HG03469 (cell line): ENCODE data around the gene ALK.

Source experiments
- ATAC-seq: cut with Tn5 transposase; IDR thresholded peaks from one replicate; pipeline ENCODE4 v1.9.1; 2021; ENCODE audit warnings: mild to moderate bottlenecking, moderate library complexity, moderate number of reproducible peaks; ENCODE audit not compliant: unreplicated experiment

Gene ALK

DNA sequence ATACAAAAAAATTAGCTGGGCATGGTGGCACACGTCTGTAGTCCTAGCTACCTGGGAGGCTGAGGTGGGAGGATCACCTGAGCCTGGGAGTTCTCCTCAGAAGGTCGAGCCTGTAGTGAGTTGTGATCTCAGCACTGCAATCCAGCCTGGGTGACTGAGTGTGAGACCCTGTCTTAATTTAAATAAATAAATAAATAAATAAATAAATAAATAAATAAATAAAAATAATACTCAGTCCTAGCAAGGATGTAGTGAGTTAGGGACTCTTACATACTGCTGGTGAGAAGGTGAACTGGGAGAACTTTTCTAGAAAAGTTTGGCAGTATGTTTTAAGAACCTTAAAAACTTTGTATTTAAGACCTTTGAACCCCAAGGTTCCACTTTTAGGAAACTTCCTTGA, 576.1 kb downstream of the ALK start:
- no peak for ATAC-seq

DNA sequence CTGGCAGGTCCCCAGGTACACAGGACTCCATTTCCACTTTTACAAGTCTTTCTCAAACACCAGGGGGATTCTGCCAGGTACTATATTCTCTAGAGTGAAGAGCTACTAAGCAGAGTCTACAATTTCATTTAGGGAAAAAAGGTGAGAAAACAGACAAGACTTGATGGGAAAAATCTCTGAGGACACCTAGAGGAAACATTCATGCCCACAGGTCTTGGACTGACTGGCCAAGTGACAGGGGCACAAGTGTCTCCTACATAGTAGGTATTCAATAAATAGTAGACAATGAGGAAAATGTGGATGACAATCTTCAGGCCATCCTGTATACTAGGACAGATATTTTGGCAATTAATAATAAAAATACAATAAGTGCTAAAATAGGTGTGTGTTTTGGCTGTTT, 577.6 kb downstream of the ALK start:
- ATAC-seq: no peak

DNA sequence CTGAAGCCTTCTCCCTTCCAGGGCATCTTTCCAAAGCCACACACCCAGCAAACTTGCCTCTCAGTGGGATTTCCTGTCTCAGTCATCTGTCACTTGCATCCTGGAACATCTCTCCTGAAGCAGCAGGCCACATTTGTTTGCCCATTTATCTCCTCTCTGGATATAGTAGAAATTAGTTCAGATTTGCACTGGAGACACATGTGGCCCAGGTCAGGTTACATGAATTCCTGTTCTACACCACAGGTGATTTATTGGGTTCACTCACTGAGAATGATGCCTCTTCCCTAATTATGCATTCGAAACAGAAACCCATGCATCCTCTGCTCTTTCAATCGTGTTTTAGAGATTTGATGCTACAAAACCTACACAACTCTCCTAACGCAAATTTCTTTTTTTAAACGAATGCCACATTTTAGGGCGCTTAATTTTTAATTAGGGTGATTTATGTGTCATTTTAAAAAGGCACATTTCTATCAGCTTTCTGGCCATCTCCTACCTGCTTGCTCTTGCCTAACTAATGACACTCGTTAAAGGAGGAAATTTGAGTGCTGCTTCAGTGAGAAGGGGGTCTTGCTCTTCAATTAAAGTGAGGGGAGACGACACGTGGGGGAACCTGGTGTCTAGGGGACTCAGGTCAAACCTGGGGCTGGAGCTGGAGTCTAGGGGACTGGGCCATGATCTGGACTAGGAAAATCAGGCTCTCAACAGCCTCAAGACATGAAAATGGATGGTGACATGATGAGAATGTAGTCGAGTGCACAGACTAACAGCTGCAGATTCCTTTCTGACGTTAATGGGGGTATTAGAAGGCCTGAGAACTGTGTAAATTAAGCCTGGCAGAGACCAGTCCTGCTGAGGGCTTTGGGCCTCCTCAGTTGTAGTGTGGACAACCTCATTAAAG, 584.8 kb downstream of the ALK start:
- no peak for ATAC-seq

DNA sequence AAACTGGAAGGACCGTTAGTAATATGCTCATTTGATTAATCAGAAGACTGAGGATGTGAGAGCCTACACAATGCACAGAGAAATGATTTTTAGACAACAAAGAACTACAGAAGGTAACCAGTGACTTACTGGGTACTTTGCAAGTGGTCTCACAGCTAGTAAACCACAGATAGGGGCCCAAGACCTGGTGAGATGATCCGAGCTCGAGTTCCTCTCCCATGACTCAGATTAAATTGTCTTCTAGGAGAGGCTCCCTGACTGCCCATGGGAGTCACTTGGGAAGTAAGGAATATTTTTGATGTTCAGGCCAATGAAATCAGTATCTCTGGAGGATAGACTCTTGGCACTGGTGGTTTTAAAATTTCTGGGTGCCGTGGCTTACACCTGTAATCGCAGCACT, 586.0 kb downstream of the ALK start:
- ATAC-seq: no peak

DNA sequence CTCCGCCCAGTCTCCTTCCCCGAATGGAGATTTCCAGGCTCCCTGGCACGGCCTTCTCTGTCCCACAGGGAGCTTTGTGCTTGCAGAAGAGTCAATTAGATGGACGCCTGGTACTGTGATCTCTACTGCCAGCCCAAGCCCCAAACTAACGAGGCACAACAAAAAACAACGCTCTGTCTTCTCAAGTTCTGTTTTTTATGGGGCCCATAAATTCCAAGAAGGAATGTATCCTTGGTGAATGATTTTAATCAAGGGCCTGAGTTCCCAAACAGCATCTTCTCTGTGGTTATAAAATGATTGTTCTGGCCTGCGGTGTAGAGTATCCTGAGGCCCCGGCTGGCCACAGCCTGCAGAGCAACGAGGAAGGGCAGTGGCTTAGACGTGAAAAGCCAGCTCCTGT, 586.7 kb downstream of the ALK start:
- ATAC-seq: no peak

DNA sequence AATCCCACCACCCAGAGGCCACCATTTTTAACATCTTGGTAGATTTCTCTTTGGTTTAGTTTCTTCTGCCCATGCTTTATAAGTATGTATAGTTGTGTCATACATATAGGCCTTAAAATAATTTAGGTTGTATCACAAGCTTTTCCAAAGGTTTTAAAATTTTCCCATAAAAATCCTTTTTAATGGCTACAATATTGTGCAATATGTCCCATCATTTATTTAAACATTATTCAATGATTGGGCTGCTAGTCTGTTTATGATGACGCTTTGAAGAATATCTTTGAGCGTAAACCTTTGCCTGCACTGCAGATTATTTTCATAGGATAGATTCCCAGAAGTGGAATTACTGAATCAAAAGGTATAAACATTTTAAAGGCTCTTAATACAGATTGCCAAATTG, 588.8 kb downstream of the ALK start:
- no peak for ATAC-seq

DNA sequence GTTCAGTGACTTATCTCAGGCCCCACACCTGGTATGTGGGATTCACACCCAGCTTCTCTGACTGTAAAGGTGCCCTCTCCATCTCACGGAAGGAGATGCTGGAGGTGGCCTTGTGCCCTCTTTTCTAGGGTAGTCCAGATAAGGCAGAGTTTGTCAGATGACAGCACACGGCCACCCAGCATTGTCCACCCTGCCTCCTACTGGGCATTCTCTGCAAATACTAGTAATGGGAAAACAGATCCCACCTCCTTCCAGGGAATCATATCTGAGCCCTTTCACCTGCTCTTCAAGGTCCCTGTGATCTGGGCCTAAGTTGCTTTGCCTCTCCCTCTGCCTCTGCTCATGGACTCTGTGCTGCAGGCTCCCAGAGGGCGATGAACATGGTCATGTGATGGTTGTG, 591.5 kb downstream of the ALK start:
- no peak for ATAC-seq

DNA sequence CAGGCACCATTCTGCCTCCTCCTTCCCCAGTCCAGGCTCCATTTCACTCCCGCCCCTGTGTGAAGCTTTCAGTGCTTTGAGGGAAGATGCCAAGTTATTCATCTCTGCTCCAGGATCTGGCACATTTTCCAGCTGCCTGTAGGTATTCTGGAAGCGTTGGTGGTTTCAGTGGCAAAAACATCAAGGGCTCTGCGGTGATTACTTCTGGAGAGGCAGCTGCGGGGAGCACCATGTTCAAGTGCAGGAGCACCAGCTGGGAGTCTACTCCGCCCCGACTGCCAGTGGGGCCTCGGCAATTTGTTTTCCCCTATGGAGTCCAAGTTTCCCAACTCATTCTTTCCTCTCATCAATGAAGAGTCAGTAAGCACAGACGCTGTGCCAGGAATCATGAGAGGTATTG, 594.5 kb downstream of the ALK start:
- ATAC-seq: no peak

DNA sequence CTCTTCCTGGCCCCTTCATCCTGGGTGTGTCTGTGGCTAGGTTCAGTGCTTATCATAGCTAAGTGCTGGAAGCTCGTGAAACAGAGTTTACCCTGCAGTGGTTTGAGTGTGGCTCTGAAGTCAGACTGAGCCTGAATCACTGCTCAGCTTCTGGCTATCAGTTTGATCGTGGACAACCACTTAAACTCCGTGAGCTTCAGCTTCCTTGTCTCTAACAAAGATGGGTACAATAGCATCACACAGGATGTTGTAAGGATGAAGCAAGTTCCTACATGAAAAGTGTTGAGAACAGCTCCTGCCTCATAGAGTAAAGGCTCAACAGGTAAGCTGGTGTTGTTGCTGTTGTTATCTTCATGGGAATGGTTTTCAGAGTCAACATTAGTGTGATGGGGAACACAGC, 595.8 kb downstream of the ALK start:
- no peak for ATAC-seq

DNA sequence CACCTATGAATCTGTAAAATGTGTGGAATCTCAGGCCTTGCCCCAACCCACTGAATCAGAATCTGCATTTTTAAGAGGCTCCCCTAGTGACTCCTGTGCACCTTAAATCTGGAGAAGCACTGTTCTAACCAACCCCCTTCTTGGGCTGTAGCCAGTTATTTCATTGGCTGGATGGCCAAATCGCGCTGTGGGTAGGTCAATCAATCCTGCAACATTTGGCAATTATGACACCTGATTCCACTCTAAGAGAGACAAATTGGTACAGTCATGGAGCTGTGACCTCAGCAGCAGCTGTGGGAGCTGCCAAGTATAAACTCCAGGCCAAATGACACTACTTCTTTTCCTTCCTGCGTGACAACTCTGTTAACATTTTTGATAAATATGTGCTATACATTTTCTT, 597.4 kb downstream of the ALK start:
- ATAC-seq: no peak

DNA sequence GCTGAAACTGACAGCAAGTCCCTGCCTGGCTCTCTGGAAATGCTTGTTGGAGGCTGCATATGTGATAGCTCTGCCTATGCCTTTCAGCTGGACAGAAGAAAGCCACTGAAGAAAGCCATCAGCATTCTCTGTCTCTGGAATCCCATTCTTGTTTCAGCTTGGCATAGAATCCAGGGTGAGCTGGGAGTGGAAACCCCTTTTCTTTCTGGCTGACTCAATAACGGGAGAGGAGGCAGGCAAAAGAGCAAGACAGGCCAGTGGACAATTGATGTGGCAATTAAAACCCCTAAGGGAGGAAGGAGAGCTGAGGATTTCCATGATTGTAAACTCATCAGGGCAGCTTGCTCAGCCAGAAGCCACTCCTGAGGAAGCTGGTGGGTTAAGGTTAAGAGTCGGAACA, 598.1 kb downstream of the ALK start:
- ATAC-seq: no peak

DNA sequence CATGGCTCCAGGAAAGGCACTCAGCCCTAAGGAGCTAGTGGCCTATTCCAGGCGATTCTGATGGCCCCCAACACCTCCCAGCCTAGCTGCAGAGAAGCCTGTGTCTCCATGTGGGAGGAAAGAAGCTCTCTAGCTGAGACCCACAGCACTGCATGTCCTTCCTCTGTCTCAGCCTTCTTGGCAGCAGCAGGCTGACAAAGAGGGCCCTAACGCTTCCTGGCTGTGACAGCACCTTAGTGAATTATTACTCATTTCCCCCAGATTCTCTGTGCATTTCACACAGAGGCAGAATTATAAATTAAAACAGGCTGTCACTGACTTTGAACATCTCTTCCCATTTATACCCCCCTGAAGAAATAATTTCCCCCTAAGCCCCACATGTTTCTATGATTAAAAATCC, 599.4 kb downstream of the ALK start:
- no peak for ATAC-seq

DNA sequence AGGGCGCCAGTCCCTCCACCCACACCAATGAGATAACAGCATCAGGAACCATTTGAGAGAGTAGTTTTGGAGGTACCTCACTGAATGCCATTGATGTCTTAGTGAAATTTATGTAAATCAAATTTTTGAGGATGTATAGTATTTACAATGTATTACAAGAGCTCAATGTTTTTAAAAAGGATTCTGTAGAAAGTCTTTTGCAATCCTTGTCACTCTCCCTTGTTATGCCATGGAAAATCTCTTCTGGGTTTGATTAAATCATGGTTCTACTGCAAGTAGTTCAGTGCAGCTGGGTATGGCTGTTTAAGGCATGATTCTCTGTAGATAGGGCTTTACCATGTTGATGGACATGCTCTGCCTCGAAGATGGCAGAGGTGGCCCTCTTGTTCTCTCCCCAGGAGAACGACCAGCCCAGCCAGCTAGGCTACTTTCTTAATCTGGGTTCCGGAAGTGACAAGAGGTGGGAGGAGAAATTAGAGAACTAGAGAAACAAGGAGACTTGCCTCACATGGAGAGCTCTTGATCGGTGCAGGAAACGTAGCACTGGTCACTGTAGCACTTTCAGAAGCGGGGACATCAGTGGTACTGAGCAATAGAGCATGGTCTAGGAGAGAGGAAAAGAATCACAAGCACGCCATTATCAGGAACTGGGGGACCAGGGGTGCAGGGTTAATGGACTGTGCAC, 603.4 kb downstream of the ALK start:
- ATAC-seq: no peak

DNA sequence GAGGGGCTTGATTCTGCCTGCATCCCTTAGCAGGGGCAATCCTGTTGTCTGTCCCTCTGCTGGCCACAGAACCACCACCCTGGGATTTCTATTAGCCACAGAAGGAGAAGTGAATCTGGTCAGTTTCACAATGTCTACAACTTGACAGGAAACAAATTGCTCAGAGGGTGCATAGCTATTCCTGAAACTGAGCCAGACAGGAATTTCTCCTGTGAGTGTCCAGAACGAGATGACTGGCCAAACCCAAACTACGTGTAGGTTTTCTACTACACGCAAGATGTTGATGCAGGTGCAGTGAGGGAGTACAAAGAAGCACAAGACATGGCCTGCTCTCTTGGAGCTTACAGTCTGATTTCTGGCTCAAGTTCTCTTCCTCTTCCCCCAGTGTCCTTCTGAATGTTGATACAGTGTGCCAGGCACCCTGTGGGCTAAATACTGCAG, 604.3 kb downstream of the ALK start:
- ATAC-seq: no peak

DNA sequence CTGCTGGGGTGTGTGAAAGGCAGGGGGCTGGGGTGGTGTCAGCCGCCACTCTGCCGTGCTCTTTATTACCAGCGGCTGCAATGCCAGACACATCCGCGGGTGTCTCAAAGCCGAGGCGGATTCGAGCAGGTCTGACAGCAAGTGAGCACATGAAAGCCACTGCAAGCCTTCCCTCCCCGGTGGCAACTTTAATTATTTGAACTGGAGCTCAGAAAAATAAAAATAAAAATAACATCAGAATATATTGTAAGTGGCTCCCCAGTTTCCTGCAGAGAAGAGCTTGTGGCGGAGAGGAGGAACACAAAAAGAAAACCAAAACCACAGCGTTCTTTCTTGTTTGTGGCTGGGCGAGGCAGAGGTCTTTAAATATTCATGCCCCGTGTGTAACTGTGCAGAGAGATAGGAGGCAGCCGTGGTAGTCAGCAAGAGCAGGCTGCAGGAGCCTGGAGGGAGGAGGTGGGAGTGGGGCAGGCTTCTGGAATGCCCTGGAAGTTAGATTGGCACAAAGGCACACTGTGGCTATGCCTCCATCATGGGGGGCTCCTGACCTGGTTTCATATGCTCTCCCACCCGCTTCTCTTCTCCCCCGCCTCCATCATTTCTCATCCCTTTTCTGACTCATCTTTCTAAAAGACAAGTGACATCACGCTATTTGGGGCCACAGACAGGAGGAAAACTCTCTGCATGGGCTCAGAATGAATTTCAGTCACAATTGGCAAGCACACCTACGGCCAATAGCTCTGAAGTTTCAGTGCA, 606.4 kb downstream of the ALK start:
- ATAC-seq: peak; percentile 51

DNA sequence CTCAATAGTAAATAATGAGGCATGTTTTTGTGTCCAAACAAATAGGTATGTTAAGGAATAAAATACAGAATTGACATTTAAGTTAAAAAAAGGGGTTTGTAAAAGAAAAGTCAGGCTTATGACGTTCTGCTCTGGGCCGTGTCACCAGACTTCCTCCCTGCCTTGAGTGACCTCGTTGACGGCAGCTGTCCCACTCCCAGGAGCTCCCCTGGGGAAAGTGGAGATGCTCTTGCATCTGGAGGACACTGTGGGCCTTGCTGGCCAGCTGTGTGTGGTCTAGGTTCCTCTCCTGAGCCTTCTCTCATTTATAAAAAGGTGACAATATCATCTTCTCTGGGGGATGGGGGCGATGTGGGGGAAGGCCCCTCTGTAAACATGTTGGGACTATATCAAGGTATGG, 609.9 kb downstream of the ALK start:
- ATAC-seq: no peak

DNA sequence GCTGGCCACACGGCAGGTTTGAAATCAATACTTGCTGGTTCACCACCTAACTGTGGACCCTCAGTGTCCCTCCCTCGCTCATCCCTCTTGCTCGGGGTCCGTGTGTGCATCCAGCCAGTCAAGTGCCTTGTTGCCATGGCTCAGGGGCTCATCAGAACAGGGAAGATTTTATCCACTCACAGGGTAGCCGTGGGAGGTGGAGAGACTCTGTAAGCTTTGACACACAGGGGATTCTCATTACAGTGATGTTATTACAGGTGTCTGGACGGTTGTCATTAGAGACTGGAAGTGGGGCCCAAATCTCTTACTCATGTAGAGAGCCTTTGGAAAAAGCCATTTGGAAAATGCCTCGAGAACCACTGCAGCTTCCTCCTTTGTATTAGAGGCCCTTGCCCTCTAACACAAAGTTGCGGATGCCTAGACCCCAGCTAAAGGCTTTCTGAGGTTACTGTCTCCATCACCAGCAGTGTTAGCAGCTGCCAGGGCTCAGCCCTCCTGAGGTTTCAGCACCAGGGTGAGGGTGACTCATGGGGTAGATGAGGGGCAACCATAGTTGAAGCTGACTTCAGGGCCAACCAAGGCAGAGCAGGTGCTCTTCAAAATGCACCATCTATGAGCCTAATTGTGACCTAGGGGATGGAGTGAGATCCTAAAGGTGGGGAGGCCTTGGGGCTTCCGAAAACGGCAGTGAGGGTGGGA, 610.6 kb downstream of the ALK start:
- ATAC-seq: no peak

DNA sequence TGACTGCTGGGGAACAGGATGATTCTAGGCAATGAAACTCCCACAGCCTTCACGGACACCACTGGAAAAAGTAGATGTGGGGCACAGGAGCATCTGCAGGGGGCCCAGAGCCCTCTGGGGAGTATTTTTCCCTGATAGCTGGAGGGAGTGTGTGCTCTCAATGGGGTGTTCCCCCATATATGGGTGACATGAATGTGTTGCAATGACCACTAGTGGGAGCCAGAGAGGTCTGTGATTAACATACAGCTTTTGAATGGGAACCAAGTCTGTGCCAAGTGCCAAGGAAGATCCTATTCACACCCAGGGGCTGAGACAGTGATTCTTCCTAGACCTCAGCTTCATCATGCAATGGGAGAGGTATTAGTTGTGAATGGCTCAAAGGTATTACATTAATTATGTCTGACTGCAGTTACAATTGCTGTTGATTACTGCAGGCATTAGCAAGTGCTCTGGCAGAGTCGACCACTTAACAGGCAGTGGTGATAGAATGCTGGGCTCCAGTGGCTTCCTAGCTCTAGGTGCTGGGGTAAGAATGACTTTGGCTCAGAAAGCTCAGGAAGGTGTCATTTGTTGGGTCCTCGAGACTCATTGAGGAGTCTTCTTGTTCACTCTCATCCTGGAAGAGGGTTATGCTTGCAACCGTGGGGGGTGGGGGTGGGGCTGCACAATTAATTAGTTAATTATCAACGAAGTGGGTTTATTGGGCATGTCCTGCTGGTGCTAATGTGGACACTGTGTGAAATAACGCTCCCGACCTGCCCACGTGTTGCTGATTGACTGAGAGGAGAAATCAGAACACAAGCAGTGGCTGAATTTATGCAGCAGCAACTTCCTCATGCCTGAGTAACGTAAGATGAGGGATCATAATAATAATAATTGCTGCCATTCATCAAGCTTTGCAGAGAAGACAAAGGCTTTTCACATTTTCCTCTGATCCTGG, 612.0 kb downstream of the ALK start:
- ATAC-seq: no peak

DNA sequence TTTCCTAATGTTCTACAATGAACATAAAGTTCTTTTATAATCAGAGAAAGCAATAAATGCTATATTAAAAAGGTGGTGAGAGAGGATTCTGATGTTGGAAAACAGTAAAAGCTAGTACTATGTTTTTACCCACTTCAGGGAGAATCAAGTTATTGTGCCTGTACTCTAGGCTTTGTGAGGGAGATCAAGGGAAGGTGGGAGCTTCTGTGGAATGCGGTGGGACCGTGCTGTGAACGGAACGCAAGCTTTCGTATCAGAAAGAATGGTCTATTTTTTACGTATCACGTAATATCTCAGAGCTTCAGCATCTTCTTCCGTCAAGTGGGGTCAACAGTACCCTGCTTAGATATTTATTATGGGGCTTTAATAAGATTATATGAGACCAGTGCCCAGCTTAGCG, 613.0 kb downstream of the ALK start:
- no peak for ATAC-seq

DNA sequence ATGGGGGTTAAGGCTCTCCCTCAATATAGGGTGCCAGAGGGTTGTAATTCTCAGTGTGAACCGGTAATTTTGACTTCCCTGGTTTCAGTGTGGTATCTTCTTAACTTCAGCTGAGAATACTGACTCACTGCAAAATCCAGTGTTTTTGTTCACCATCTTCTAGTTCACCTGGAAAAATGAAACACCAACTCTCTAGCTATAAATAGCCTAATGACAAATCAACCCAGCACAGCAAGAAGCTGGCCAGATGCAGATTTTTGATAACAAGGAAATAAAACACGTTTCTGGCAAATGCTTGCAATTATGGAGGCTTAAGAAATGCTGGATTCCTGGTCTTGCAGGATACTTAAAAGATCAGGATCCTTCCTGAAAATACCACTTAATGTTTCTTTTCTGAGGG, 613.9 kb downstream of the ALK start:
- ATAC-seq: no peak
